Heart left ventricle (tissue), 16 donors: Measurements from ENCODE around the gene RAB14. TPM values are rescaled to one million over a fixed set of nuclear protein-coding genes. Genes with fewer than 3 reads are reported as not detected.

Source experiments
- ATAC-seq, 4 donors: fragments of 200-7000 bp; cut with Tn5 transposase; one replicate each; pipeline ENCODE4 v1.9.1; 2020 to 2022; ENCODE audit warnings: moderate library complexity in 4 of 4, mild to moderate bottlenecking in 3 of 4, moderate number of reproducible peaks in 1 of 4
- DNase-seq, 5 donors: peaks; one replicate each; pipeline ENCODE4 v3.0.0-alpha.2; 2020
- H3K27ac ChIP-seq, 12 donors: fragments of 200-600 bp; sonication (generic) in 4 of 12; one replicate each; pipeline versions ENCODE4 v1.5.0 to v1.8.0; 2016 to 2022; ENCODE audit warnings: mild to moderate bottlenecking in 2 of 12
- H3K27me3 ChIP-seq, 9 donors: fragments of 200-600 bp; sonication (generic) in 2 of 9; one replicate each; pipeline versions ENCODE4 v1.5.1 to v1.8.0; 2016 to 2022; ENCODE audit warnings: mild to moderate bottlenecking in 3 of 9
- H3K36me3 ChIP-seq, 9 donors: fragments of 200-600 bp; sonication (generic) in 2 of 9; one replicate each; pipeline versions ENCODE4 v1.5.0 to v1.8.0; 2018 to 2022; ENCODE audit warnings: mild to moderate bottlenecking in 2 of 9
- H3K4me1 ChIP-seq, 12 donors: fragments of 200-600 bp; sonication (generic) in 4 of 12; one replicate each; pipeline versions ENCODE4 v1.5.0 to v1.8.0; 2016 to 2022; ENCODE audit warnings: mild to moderate bottlenecking in 3 of 12
- H3K4me3 ChIP-seq, 12 donors: fragments of 200-600 bp; sonication (generic) in 4 of 12; one replicate each; pipeline versions ENCODE4 v1.5.0 to v1.8.0; 2017 to 2022; ENCODE audit warnings: mild to moderate bottlenecking in 9 of 12, moderate library complexity in 4 of 12
- H3K9me3 ChIP-seq, 12 donors: fragments of 200-600 bp; sonication (generic) in 4 of 12; one replicate each; pipeline versions ENCODE4 v1.5.0 to v1.8.0; 2016 to 2022; ENCODE audit warnings: mild to moderate bottlenecking in 1 of 12
- CTCF ChIP-seq, 12 donors: fragments of 200-600 bp; sonication (generic) in 4 of 12; IDR thresholded peaks; one replicate each; pipeline versions ENCODE4 v1.5.0 to v1.8.0; 2018 to 2022; ENCODE audit warnings: antibody characterized with exemption in 12 of 12, mild to moderate bottlenecking in 5 of 12
- POLR2A ChIP-seq, 2 donors: fragments of 450-650 bp; IDR thresholded peaks; one replicate each; pipeline ENCODE4 v1.6.1; 2017; ENCODE audit warnings: antibody characterized with exemption in 2 of 2, mild to moderate bottlenecking in 2 of 2, moderate library complexity in 2 of 2
- WGBS, 4 donors: extraction: QIAGEN DNeasy Blood & Tissue Kit in 2 of 4; methylation state at CpG; one replicate each; pipeline versions ENCODE4 v1.1.5 to v1.1.7; 2013 to 2018; 5-methylcytosine and 5-hydroxymethylcytosine counted together
- intact Hi-C, 10 donors: fragments of 100-400 bp; cut with DNase I; formaldehyde crosslinking; loops; one replicate each; pipeline versions ENCODE4 v1.11.1 to v1.14.2; 2022
- polyA plus RNA-seq, 2 donors: library from polyadenylated mRNA; stranded (reverse); fragments of 200-250 nt; gene quantifications; one replicate each; pipeline ENCODE4 v1.2.3, GENCODE V29; 2013
- total RNA-seq, 9 donors: library from RNA; depleted of rRNA in 2 of 9; stranded (reverse); fragments of >200 nt in 2 of 9; fragmentation: NEBNext Ultra II Directional in 3 of 9; extraction: Animal tissue kit (Norgen Biotek cat#: 25700) in 3 of 9; gene quantifications; one replicate each; pipeline versions ENCODE4 v1.1.0 to v1.2.4, GENCODE V29; 2016 to 2023
- donor health status: ischemic (EF 13 %, LVEDD 7.1; RV severe dilation, severe dysfunction).
- donor health status: healthy with polysubstance abuse.
- donor health status: DM: no; HTN: yes; CAD: no.
- donor health status: DM: no; HTN: no; CAD: no.
- donor health status: ischemic (EF 25% LVEDD 6.9; RV normal size, moderate dysfunction).
- donor health status: ischemic (EF 25% LVEDD 5.7; RV mildly dilated, moderate dysfunction).
- donor health status: healthy.
- donor health status: DM: yes; HTN: yes; CAD: no.
- donor health status: ischemic (EF 35%, LVEDD 5.7; RV mildly dilated, moderate dysfunction).
- donor health status: nonischemic (EF 11% LVEDD 7.7; RV severe dilation, severe dysfunction).
- donor health status: DM: yes; HTN: yes; CAD: no.
- donor health status: PGD.
- donor health status: ischemic (EF 29% LVEDD 5.4; RV normal size, mild dysfunction).
- donor health status: nonischemic (EF 23%, LVEDD 6.1; RV moderate dilation, normal function).

Gene RAB14
- total and polyA plus RNA-seq, 11 donors: 15.8 to 66.9 (median 50.4) TPM

DNA sequence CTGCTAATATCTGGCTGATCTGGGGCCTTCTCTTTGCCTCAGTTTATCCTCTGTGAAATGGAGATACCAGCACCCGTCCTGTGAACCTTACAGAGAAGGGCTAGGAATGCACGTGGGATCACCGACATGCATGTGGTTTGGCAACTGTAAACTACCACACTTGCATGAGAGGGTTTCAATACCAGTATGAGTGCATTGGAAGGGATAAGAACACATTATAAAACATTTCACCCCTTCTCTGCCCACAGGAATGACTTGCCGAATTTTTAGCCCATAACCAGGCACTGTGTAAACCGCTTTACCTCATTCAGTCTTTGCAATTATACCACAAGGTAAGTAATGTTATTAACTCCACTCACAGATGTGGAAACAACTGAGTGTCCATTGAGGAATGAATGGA is 8.9 kb upstream of the RAB14 start:
- no peak for ATAC-seq
- Histone ChIP-seq H3K27ac (no peak overlapping the region), H3K9me3 (no peaks in the 10 kb centered on the region), H3K27me3 (no peaks in the 10 kb centered on the region), H3K36me3 (no peaks in the 10 kb centered on the region), H3K4me3 (no peak overlapping the region), H3K4me1 (peaks cover 0 to 26% (median 5%) of the 10 kb centered on the region in 12 donors)
- no peak for DNase-seq
- intact Hi-C loops: loop anchor here (5.0 to 10.0 kb wide), 8 partner anchors 54 to 192 kb away; partner anchors contain the start of gene GSN (in 4 of the 10)
- TF ChIP-seq POLR2A (IDR thresholded peaks at IDR 0.05) (no peak), CTCF (IDR thresholded peaks at IDR 0.05) (no peak)
- 85 to 95% (median 94%) methylated on average over 5 of the region's 5 CpGs for WGBS, 4 donors

DNA sequence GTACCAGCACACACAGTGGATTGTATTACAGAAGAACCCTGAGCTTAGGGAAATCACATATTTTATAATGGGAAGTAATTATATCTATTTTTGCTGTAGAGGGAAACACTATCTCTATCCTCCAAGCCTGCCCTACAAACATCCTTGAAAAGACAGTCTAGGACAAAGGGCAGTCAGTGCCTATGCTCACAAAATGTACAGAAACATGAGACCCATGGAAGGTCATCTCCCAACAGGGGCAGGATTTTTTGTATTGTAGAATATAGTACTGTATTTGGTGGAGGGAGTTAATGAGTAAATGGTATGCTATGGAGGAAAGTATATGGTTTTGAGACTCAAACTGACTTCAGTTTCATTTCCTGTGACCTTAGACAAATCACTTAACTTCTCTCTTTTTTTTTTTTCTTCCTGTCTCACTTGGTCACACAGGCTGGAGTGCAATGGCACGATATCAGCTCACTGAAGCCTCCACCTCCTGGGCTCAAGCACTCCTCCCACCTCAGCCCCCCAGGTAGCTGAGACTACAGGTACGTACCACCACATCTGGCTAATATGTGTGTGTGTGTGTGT is 5.8 kb upstream of the RAB14 start:
- ATAC-seq (no peak), DNase-seq (no peak)
- Histone ChIP-seq H3K36me3 (no peaks in the 10 kb centered on the region), H3K9me3 (no peaks in the 10 kb centered on the region), H3K4me1 (peaks cover 0 to 22% (median under 1%) of the 10 kb centered on the region in 12 donors), H3K27ac (peak overlapping the region in 1 of 12 donors; percentile 44), H3K4me3 (no peak overlapping the region), H3K27me3 (no peaks in the 10 kb centered on the region)
- TF ChIP-seq CTCF (IDR thresholded peaks at IDR 0.05) (no peak), POLR2A (IDR thresholded peaks at IDR 0.05) (no peak)
- WGBS, 4 donors: 66 to 82% (median 71%) methylated on average over 2 of the region's 2 CpGs
- intact Hi-C loops: no loop called here

DNA sequence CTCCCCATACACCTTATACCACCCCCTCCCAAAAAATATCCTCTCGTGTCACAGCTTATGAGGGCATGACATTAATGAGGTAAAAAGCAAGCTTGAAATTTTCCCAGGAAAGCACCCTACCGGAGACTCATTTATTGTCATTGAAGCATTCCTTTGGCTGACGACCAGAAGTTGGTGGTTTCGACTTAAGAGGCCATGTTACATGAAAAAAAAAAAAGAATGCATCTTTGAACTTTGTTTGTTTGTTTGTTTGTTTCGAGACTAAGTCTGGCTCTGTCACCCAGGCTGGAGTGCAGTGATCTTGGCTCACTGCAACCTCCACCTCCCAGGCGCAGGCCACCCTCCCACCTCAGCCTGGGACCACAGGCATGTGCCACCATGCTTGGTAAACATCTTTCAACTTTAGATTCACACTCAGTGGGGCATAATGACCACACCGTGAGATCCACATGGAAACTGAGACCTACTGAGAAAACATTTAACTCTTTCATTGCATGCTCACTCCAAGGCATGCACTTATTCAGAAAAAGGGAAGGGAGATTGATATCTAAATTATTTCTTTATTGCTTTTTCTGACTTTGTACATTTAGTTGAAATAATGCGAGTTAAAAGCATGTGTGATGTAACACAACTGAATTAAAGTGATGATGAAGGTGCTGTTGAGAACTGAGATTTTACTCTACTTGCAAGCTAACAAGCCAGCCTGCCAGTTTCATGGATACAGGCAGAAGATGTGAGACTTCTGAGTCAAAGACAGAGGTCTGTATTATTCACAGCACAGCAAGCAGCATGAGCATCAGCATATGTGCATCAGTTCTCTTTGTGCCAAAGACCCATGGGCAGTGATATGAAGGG is 5.1 kb upstream of the RAB14 start:
- DNase-seq (no peak), ATAC-seq (no peak)
- no peaks in the 10 kb centered on the region for H3K36me3 ChIP-seq
- intact Hi-C loops: no loop called here
- H3K4me3 ChIP-seq: no peak overlapping the region
- WGBS, 4 donors: 58 to 68% (median 62%) methylated on average over 8 of the region's 8 CpGs
- peak overlapping the region in 1 of 12 donors; percentile 44 for H3K27ac ChIP-seq
- H3K9me3 ChIP-seq: no peaks in the 10 kb centered on the region
- H3K27me3 ChIP-seq: no peaks in the 10 kb centered on the region
- peaks cover 0 to 26% (median 4%) of the 10 kb centered on the region in 12 donors for H3K4me1 ChIP-seq
- TF ChIP-seq CTCF (IDR thresholded peaks at IDR 0.05): no peak
- TF ChIP-seq POLR2A (IDR thresholded peaks at IDR 0.05): no peak

DNA sequence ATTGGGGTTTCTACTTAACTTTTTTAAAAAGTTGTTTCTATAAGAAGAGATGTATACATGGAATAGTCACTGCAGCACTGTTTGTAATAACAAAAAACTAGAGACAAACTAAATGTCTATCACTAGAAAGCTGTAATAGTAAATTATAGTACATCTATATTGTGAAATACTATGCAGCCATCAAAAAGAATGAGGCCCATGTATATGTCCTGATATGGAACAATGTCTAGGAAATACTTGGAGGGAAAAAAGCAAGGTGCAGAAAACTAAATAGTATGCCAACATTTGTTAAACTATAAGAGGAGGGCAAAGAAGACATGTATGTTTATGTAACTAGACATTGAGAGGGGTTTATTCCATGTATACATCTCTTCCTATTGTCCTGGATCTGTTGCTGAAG is 2.9 kb upstream of the RAB14 start:
- DNase-seq (no peak), ATAC-seq (no peak)
- intact Hi-C loops: no loop called here
- no peaks in the 10 kb centered on the region for H3K27me3 ChIP-seq
- peaks cover 6 to 37% (median 13%) of the 10 kb centered on the region in 12 donors for H3K4me1 ChIP-seq
- no peak for TF ChIP-seq POLR2A (IDR thresholded peaks at IDR 0.05)
- no peak for TF ChIP-seq CTCF (IDR thresholded peaks at IDR 0.05)
- H3K9me3 ChIP-seq: no peaks in the 10 kb centered on the region
- H3K4me3 ChIP-seq: no peak overlapping the region
- no peaks in the 10 kb centered on the region for H3K36me3 ChIP-seq
- no peak overlapping the region for H3K27ac ChIP-seq
